Testis (tissue), 3 donors: Measurements from ENCODE around the gene CSNK1G2. TPM values are rescaled to one million over a fixed set of nuclear protein-coding genes. Genes with fewer than 3 reads are reported as not detected.

Experiments
- DNase-seq: peaks from one replicate; pipeline ENCODE4 v3.0.0-alpha.2; 2019
- H3K27ac ChIP-seq, 2 donors: fragments of 200-600 bp; sonication (generic); one replicate each; pipeline ENCODE4 v1.5.1; 2019
- H3K27me3 ChIP-seq: fragments of 200-600 bp; sonication (generic); one replicate; pipeline ENCODE4 v1.5.1; 2019
- H3K36me3 ChIP-seq: fragments of 200-600 bp; sonication (generic); one replicate; pipeline ENCODE4 v1.5.1; 2017; ENCODE audit warnings: low read depth; ENCODE audit errors: missing control alignments
- H3K4me1 ChIP-seq: fragments of 200-600 bp; sonication (generic); one replicate; pipeline ENCODE4 v1.5.1; 2019
- H3K4me3 ChIP-seq, 2 donors: fragments of 200-600 bp; sonication (generic); one replicate each; pipeline ENCODE4 v1.5.1; 2017 to 2019
- H3K9me3 ChIP-seq: fragments of 200-600 bp; sonication (generic); one replicate; pipeline ENCODE4 v1.5.1; 2017
- POLR2A ChIP-seq: fragments of 450-650 bp; IDR thresholded peaks from one replicate; pipeline ENCODE4 v1.6.1; 2017; ENCODE audit warnings: antibody characterized with exemption, mild to moderate bottlenecking, moderate library complexity
- WGBS, 2 donors: methylation state at CpG; one replicate each; pipeline ENCODE4 v1.1.5; 2018; 5-methylcytosine and 5-hydroxymethylcytosine counted together
- intact Hi-C: fragments of 100-400 bp; cut with DNase I; formaldehyde crosslinking; loops from one replicate; pipeline ENCODE4 v1.15.1; 2023; ENCODE audit warnings: low total_unique reads
- polyA plus RNA-seq: library from polyadenylated mRNA; stranded (reverse); fragments of 350-450 nt; fragmentation: Illumina TruSeq; extraction: RNeasy Lipid Tissue Mini Kit (QIAGEN cat#74804); gene quantifications from one replicate; pipeline ENCODE4 v1.2.3, GENCODE V29; 2014; ENCODE audit warnings: low read depth, low replicate concordance; ENCODE audit not compliant: insufficient read depth
- total RNA-seq, 2 donors: library from RNA; depleted of rRNA; stranded (reverse); fragments of >200 nt; gene quantifications; one replicate each; pipeline ENCODE4 v1.2.3, GENCODE V29; 2016
- TF ChIP-seq, protein P1 (sequence below), 3 experiments: fragments of 450-650 bp in 2 of 3; fragments of 200-600 bp in 1 of 3; sonication (generic) in 1 of 3; IDR thresholded peaks; one replicate each; pipeline ENCODE4 v1.5.1; 2016 to 2019; ENCODE audit warnings: antibody characterized with exemption in 3 of 3, mild to moderate bottlenecking in 2 of 3, moderate library complexity in 1 of 3

The CSNK1G2 gene
- total and polyA plus RNA-seq, 3 donors from 2014 or later: 159 to 287 (median 178) TPM

DNA sequence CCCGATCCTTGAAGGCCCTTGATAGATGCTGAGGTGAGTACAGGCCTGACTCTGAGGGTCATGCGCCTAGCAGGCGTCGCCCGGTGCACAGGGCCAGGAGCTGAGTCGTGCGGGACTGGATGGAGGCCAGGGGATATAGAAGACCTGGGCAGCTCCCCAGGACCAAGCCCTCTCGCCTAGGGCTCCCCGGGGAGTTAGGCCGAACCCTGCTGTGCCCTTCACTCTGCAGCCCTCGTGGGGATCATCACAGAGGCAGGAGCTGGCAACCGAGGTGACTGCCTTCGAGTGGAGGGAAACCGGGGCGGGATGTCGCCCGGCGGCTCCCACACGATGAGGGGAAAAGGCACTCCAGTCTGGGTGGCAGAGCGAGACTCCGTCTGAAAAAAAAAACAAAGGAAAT is 11.7 kb downstream of the CSNK1G2 start:
- H3K9me3 ChIP-seq: no peaks in the 10 kb centered on the region
- H3K27me3 ChIP-seq: no peaks in the 10 kb centered on the region
- no peaks in the 10 kb centered on the region for H3K36me3 ChIP-seq
- H3K27ac ChIP-seq: no peak overlapping the region
- no peak overlapping the region for H3K4me3 ChIP-seq
- intact Hi-C loops: no loop called here
- no peak for TF ChIP-seq POLR2A
- TF ChIP-seq, protein P1, sequence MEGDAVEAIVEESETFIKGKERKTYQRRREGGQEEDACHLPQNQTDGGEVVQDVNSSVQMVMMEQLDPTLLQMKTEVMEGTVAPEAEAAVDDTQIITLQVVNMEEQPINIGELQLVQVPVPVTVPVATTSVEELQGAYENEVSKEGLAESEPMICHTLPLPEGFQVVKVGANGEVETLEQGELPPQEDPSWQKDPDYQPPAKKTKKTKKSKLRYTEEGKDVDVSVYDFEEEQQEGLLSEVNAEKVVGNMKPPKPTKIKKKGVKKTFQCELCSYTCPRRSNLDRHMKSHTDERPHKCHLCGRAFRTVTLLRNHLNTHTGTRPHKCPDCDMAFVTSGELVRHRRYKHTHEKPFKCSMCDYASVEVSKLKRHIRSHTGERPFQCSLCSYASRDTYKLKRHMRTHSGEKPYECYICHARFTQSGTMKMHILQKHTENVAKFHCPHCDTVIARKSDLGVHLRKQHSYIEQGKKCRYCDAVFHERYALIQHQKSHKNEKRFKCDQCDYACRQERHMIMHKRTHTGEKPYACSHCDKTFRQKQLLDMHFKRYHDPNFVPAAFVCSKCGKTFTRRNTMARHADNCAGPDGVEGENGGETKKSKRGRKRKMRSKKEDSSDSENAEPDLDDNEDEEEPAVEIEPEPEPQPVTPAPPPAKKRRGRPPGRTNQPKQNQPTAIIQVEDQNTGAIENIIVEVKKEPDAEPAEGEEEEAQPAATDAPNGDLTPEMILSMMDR (IDR thresholded peaks at IDR 0.05): no peak
- 85 to 90% methylated on average over 15 to 21 of the region's 21 CpGs for WGBS, 2 donors
- no peak for DNase-seq
- H3K4me1 ChIP-seq: no peaks in the 10 kb centered on the region

DNA sequence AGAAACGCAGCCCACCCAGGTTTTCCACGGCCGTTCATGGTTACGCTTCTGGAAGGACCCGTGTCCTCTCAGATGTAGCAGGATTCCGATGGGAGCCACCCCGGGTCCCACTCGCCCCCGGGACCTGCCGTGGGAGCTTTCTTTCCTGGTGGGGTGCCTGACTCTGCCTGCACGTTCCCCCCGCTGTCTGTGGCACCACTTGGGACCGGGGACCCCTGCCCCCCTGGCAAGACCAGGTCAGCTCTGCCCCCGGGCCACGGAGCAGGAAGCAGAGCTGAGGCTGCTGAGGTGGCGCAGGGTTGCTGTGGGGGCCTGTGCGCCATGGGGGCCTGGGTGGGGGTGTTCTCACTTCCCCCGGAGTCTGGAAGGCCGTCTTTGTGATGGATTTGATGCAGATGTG is 12.1 kb downstream of the CSNK1G2 start:
- Histone ChIP-seq H3K4me1 (no peaks in the 10 kb centered on the region), H3K27ac (no peak overlapping the region), H3K4me3 (no peak overlapping the region), H3K36me3 (no peaks in the 10 kb centered on the region), H3K9me3 (no peaks in the 10 kb centered on the region), H3K27me3 (no peaks in the 10 kb centered on the region)
- DNase-seq: no peak
- 89 to 90% methylated on average over 10 to 19 of the region's 19 CpGs for WGBS, 2 donors
- intact Hi-C loops: no loop called here
- TF ChIP-seq, protein P1 (IDR thresholded peaks at IDR 0.05): no peak
- TF ChIP-seq POLR2A: no peak

DNA sequence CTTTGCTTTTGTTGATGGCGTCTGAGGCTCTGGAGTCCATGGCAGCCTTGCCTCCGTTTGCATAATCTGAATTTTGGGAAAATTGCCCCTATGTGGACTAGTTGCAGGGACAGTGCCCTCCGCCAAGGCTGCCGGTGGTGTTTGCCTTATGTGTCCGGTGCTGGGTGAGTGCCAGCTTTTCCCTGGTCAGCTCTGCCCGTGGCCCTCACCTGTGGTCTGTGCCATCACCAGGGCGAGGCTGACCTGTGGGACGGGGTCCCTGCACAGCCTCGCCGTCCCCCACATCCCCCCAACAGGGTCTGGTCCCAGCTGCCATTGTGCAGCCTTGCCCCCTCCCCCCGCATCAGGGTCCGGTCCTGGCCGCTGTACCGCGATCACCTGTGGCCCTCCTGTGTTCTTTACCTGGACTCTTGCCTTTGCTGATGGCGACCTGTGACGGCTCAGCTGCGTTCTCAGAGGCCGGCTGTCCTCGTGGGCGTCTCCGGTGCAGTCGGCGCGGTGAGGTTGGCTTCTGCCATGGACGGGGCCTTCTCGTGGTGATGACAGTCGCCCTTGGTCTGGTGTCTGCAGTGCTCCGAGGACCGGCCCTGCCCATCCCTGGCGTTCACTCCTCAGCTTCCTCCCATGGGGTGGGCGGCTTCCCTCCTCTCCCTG is 12.6 kb downstream of the CSNK1G2 start:
- WGBS, 2 donors: 93 to 95% methylated on average over 27 to 32 of the region's 32 CpGs
- Histone ChIP-seq H3K9me3 (no peaks in the 10 kb centered on the region), H3K27me3 (no peaks in the 10 kb centered on the region), H3K4me3 (no peak overlapping the region), H3K36me3 (no peaks in the 10 kb centered on the region), H3K4me1 (no peaks in the 10 kb centered on the region), H3K27ac (no peak overlapping the region)
- intact Hi-C loops: no loop called here
- no peak for DNase-seq
- TF ChIP-seq, protein P1 (IDR thresholded peaks at IDR 0.05): no peak

DNA sequence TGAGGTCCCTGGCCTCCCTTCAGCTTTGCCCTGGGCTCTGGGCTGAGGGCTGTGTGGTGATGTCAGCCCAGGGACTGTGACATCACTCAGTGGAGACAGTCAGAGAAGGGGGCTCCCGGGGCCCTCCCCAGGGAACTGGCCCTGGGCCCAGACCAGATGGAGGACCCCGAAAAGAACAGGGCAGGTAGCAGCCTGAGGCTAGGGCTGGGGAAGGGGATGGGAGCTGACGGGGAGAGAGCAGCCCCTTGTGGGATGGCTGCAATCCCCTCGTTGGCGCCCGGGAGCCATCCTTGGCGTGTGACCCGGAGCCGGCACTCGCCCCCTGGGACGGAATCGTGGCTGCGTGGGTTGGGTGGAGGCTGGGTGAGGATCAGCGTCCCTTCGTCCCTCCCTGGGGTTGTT is 13.6 kb downstream of the CSNK1G2 start:
- 82 to 93% methylated on average over 9 to 15 of the region's 15 CpGs for WGBS, 2 donors
- Histone ChIP-seq H3K4me3 (no peak overlapping the region), H3K4me1 (no peaks in the 10 kb centered on the region), H3K27ac (no peak overlapping the region), H3K9me3 (no peaks in the 10 kb centered on the region), H3K27me3 (no peaks in the 10 kb centered on the region), H3K36me3 (no peaks in the 10 kb centered on the region)
- no peak for DNase-seq
- intact Hi-C loops: no loop called here
- TF ChIP-seq, protein P1 (IDR thresholded peaks at IDR 0.05): no peak
- TF ChIP-seq POLR2A: no peak
